ENCODE measurements around the gene KLK10.

The KLK10 gene

DNA sequence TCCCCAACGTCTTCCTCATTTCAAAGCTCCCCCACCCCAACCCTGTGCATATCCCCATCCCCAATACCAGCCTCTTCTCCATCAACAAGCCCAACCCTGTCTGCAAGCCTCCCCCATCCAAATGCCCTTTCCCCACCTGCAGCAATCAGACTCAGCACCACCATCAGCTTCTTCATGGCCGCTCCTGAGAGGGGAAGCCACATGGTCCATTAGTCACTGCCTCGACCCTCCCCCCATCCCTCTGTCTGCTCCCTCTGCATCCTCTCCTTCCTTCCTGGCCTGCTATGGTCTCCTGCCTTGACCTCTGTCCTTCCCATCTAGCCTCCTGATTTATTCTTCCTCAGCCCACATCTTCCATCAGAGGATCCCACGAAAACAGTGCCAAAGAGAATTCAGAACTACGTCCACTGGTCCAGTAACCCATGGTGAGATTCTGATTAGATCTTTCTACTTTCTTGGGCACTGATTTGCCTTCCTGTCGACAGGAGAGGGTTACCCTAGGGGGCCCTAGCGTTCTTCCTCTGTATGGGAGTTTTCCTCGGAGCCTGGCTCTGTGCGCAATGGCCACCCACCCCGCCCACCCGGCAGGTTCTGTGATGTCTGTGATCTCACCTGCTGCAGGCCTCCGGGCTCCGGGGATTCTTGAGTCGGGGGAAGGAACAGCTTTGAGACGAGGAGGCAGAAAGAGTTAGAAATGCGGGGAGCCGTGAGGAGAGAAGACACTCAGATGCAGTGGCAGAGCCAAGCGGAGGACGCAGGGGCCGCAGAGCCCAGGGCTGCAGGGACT is 51.4 kb downstream of the KLK10 start:
- no peak for DNase-seq

DNA sequence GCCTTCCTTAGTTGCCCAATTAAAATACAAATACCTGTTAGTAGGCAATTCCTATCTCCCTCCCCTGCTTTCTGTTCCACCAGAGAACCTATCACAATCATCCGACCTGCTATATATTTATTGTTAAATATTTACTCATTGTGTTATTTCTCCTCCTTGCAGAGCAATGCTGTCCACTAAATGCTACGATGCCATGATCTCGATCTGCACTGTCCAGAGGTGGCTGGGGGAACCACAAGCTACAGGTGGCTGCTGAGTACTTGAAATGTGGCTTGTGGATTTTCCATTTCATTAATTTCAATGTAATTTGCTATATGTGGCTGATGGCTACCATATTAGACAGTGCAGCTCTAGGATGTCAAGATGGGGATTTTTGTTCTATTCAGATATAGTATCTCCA is 55.2 kb downstream of the KLK10 start:
- no peak for DNase-seq

DNA sequence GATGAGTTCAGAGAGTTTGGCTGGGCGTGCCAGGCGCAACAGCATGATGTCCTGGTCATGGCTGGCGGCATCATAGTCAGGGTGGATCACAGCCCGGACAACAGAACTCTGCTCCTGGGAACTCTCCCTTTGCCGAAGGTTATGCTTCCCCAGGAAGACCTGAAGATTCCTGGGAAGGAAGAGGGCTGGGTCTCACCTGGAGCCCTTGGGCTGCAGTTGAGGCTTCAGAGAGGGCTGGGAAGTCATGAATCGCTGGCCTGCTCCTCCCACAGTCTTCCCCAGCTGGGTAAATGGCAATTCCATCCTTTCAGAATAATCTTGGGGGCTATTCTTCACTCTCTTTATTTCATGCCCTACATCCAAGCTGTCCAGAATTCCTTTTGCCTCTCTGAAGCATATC is 56.1 kb downstream of the KLK10 start:
- no peak for DNase-seq
